Choroid plexus epithelial cell (primary cell): Measurements from ENCODE around the gene MACROH2A1.
A peak's percentile ranks its signal among the peaks of the same experiment; 100 is the strongest.

ENCODE experiments used
- DNase-seq: peaks from one replicate; pipeline ENCODE4 v3.0.0-alpha.2; 2010; ENCODE audit warnings: low read depth
- H3K4me3 ChIP-seq: 2 replicates; pipeline ENCODE4 v1.5.1; 2011; ENCODE audit warnings: low read depth, mild to moderate bottlenecking, control low read depth, low read length, moderate library complexity
- CTCF ChIP-seq: conservative IDR thresholded peaks from 2 replicates; pipeline ENCODE4 v1.5.1; 2011; ENCODE audit warnings: low read depth, mild to moderate bottlenecking, control low read depth, inconsistent platforms, low read length, moderate library complexity

MACROH2A1 gene

GRCh38 chr5:135323701-135324132, 75.3 kb downstream of the MACROH2A1 start:
- TF ChIP-seq CTCF = no peak
- no peak overlapping the region for H3K4me3 ChIP-seq
- DNase-seq = no peak

GRCh38 chr5:135323227-135323626, 75.8 kb downstream of the MACROH2A1 start:
- no peak for DNase-seq
- TF ChIP-seq CTCF = no peak
- H3K4me3 ChIP-seq = no peak overlapping the region

GRCh38 chr5:135322744-135323143, 76.3 kb downstream of the MACROH2A1 start:
- DNase-seq = no peak
- no peak for TF ChIP-seq CTCF

GRCh38 chr5:135322271-135322670, 76.8 kb downstream of the MACROH2A1 start:
- no peak for DNase-seq
- no peak overlapping the region for H3K4me3 ChIP-seq
- TF ChIP-seq CTCF = no peak

More at GRCh38 chr5:135322744-135323143, 76.3 kb downstream of the MACROH2A1 start:
- no peak overlapping the region for H3K4me3 ChIP-seq

- no peak overlapping the region for H3K4me3 ChIP-seq
- DNase-seq = no peak
- no peak for TF ChIP-seq CTCF
These were observed 78.1 kb downstream of the MACROH2A1 start for GRCh38 chr5:135320718-135321484.

- TF ChIP-seq CTCF = peak; percentile 30
- DNase-seq = no peak
- H3K4me3 ChIP-seq = no peak overlapping the region
These were observed 79.0 kb downstream of the MACROH2A1 start for GRCh38 chr5:135319928-135320606.
